Neural cell (in vitro differentiated cells): ENCODE results near the gene MMP24OS. TPM values are rescaled to one million over a fixed set of nuclear protein-coding genes. Genes with fewer than 3 reads are reported as not detected.

Experiments
- H2AFZ ChIP-seq: fragments of 200-600, 300-800 bp; sonication (generic), shearing (Covaris generic); 2 replicates; pipeline ENCODE4 v1.6.0; 2014; ENCODE audit warnings: low read depth, mild to moderate bottlenecking, antibody characterized with exemption, low read length, moderate library complexity
- H3F3A ChIP-seq: fragments of 200-600 bp; shearing (Covaris generic); 2 replicates; pipeline ENCODE4 v1.6.1; 2016; ENCODE audit warnings: mild to moderate bottlenecking, moderate library complexity, mixed read lengths, antibody characterized with exemption, low read length; ENCODE audit not compliant: insufficient read depth, poor library complexity, severe bottlenecking
- H3K27ac ChIP-seq: fragments of 200-600, 300-800 bp; sonication (generic), shearing (Covaris generic); 2 replicates; pipeline ENCODE4 v1.5.1; 2014; ENCODE audit warnings: mild to moderate bottlenecking, low read length, moderate library complexity
- H3K27me3 ChIP-seq: fragments of 300-800, 200-600 bp; sonication (generic), shearing (Covaris generic); 2 replicates; pipeline ENCODE4 v1.6.0; 2014; ENCODE audit warnings: mild to moderate bottlenecking, low read depth, low read length, moderate library complexity; ENCODE audit not compliant: insufficient read depth
- H3K36me3 ChIP-seq: fragments of 300-800, 200-600 bp; sonication (generic), shearing (Covaris generic); 2 replicates; pipeline ENCODE4 v1.5.1; 2014; ENCODE audit warnings: mild to moderate bottlenecking, antibody characterized with exemption, low read length, moderate library complexity; ENCODE audit not compliant: insufficient read depth
- H3K4me2 ChIP-seq: fragments of 300-800, 200-600 bp; sonication (generic), shearing (Covaris generic); 2 replicates; pipeline ENCODE4 v1.6.0; 2014; ENCODE audit warnings: mild to moderate bottlenecking, low read length
- H3K4me3 ChIP-seq: fragments of 300-800, 200-600 bp; sonication (generic), shearing (Covaris generic); 2 replicates; pipeline ENCODE4 v1.5.1; 2014; ENCODE audit warnings: mild to moderate bottlenecking, low read length, moderate library complexity
- H3K79me2 ChIP-seq: fragments of 200-600 bp; shearing (Covaris generic); replicated peaks from 2 replicates; pipeline ENCODE4 v1.6.0; 2014; ENCODE audit warnings: mild to moderate bottlenecking, low read length, moderate library complexity; ENCODE audit not compliant: insufficient read depth
- H3K9ac ChIP-seq: fragments of 300-800, 200-600 bp; sonication (generic), shearing (Covaris generic); 2 replicates; pipeline ENCODE4 v1.6.1; 2016; ENCODE audit warnings: mild to moderate bottlenecking, low read length, mixed read lengths
- H3K9me2 ChIP-seq: fragments of 200-600 bp; shearing (Covaris generic); 2 replicates; pipeline ENCODE4 v1.6.1; 2016; ENCODE audit warnings: mild to moderate bottlenecking, low read length, mixed read lengths; ENCODE audit not compliant: insufficient read depth
- H3K9me3 ChIP-seq: fragments of 200-600, 300-800 bp; sonication (generic), shearing (Covaris generic); 2 replicates; pipeline ENCODE4 v1.6.1; 2016; ENCODE audit warnings: mild to moderate bottlenecking, mixed run types, low read length, moderate library complexity, mixed read lengths
- H4K20me1 ChIP-seq: fragments of 200-600 bp; shearing (Covaris generic); 2 replicates; pipeline ENCODE4 v1.6.1; 2016; ENCODE audit warnings: mild to moderate bottlenecking, mixed run types; ENCODE audit not compliant: insufficient read depth
- CTCF ChIP-seq: fragments of 450-650 bp; IDR thresholded peaks from 2 replicates; pipeline ENCODE4 v1.5.1; 2014; ENCODE audit warnings: antibody characterized with exemption, mild to moderate bottlenecking, moderate library complexity; ENCODE audit not compliant: poor library complexity, severe bottlenecking
- EP300 ChIP-seq: fragments of 450-650 bp; conservative IDR thresholded peaks from 2 replicates; pipeline ENCODE4 v1.6.1; 2014; ENCODE audit warnings: antibody characterized with exemption, mild to moderate bottlenecking, moderate library complexity; ENCODE audit not compliant: poor library complexity, severe bottlenecking
- EZH2 ChIP-seq: fragments of 200-600, 300-800 bp; shearing (Covaris generic), sonication (generic); IDR thresholded peaks from 2 replicates; pipeline ENCODE4 v1.6.1; 2014; ENCODE audit warnings: antibody characterized with exemption, low read length, borderline replicate concordance, mild to moderate bottlenecking; ENCODE audit not compliant: insufficient read depth, poor library complexity, severe bottlenecking
- MXI1 ChIP-seq: fragments of 450-650 bp; conservative IDR thresholded peaks from 2 replicates; pipeline ENCODE4 v1.6.1; 2014; ENCODE audit warnings: antibody characterized with exemption, mild to moderate bottlenecking; ENCODE audit not compliant: poor library complexity, severe bottlenecking
- POLR2AphosphoS5 ChIP-seq: IDR thresholded peaks from 2 replicates; pipeline ENCODE4 v1.6.1; 2012
- RAD21 ChIP-seq: fragments of 450-650 bp; conservative IDR thresholded peaks from 2 replicates; pipeline ENCODE4 v1.6.1; 2014; ENCODE audit warnings: antibody characterized with exemption, mild to moderate bottlenecking, moderate library complexity
- REST ChIP-seq: IDR thresholded peaks from 2 replicates; pipeline ENCODE4 v1.6.1; 2012; ENCODE audit warnings: borderline replicate concordance
- SMC3 ChIP-seq: fragments of 450-650 bp; conservative IDR thresholded peaks from 2 replicates; pipeline ENCODE4 v1.6.1; 2014; ENCODE audit warnings: antibody characterized with exemption, mild to moderate bottlenecking, moderate library complexity; ENCODE audit not compliant: poor library complexity
- TAF1 ChIP-seq: IDR thresholded peaks from 2 replicates; pipeline ENCODE4 v1.6.1; 2012; ENCODE audit warnings: low read depth
- polyA plus RNA-seq: library from polyadenylated mRNA; depleted of rRNA; stranded (reverse); fragments of >200 nt; gene quantifications from 2 replicates; pipeline ENCODE4 v1.2.3, GENCODE V29; 2014

The MMP24OS gene
- polyA plus RNA-seq, 1 donor from 2014 or later: 7.7 TPM

GRCh38 chr20:35326740-35327073, 48.8 kb upstream of the MMP24OS start:
- H3K9ac ChIP-seq: no peak overlapping the region
- H3K79me2 ChIP-seq: no peaks in the 10 kb centered on the region
- H3K27ac ChIP-seq: no peak overlapping the region
- H2AFZ ChIP-seq: no peak overlapping the region
- H3K4me2 ChIP-seq: no peak overlapping the region
- no peaks in the 10 kb centered on the region for H3F3A ChIP-seq
- no peaks in the 10 kb centered on the region for H3K27me3 ChIP-seq
- H3K9me3 ChIP-seq: no peaks in the 10 kb centered on the region
- H4K20me1 ChIP-seq: no peaks in the 10 kb centered on the region
- H3K36me3 ChIP-seq: no peaks in the 10 kb centered on the region
- no peak overlapping the region for H3K4me3 ChIP-seq
- no peak for TF ChIP-seq MXI1
- TF ChIP-seq EP300: no peak
- TF ChIP-seq CTCF: no peak
- TF ChIP-seq POLR2AphosphoS5: no peak
- no peak for TF ChIP-seq TAF1
- TF ChIP-seq EZH2: no peak
- TF ChIP-seq REST: no peak
- no peak for TF ChIP-seq RAD21
- TF ChIP-seq SMC3: no peak
- H3K9me2 ChIP-seq: no peaks in the 10 kb centered on the region

- no peak overlapping the region for H3K27ac ChIP-seq
- H3K4me3 ChIP-seq: no peak overlapping the region
- no peaks in the 10 kb centered on the region for H3K36me3 ChIP-seq
- H3K9ac ChIP-seq: no peak overlapping the region
- TF ChIP-seq CTCF: no peak
- TF ChIP-seq EP300: no peak
- TF ChIP-seq SMC3: no peak
- no peak for TF ChIP-seq EZH2
- no peak for TF ChIP-seq REST
- no peak for TF ChIP-seq RAD21
- TF ChIP-seq TAF1: no peak
- TF ChIP-seq MXI1: no peak
- TF ChIP-seq POLR2AphosphoS5: no peak
- no peak overlapping the region for H2AFZ ChIP-seq
- no peaks in the 10 kb centered on the region for H4K20me1 ChIP-seq
- H3K9me2 ChIP-seq: no peaks in the 10 kb centered on the region
- H3K4me2 ChIP-seq: no peak overlapping the region
- H3K79me2 ChIP-seq: no peaks in the 10 kb centered on the region
- H3F3A ChIP-seq: no peaks in the 10 kb centered on the region
- H3K27me3 ChIP-seq: no peaks in the 10 kb centered on the region
- no peaks in the 10 kb centered on the region for H3K9me3 ChIP-seq
Measured at GRCh38 chr20:35326021-35326739, 48.3 kb upstream of the MMP24OS start.
